Activated CD8-positive, alpha-beta memory T cell treated with anti-CD3 and anti-CD28 coated beads for 4 hours (primary cell): Measurements from ENCODE around the gene PEX7.
"Not testable (repeated sequence)": the region's sequence is repeated elsewhere in the genome, so short reads cannot be mapped to it uniquely, and the experiment has no call there.

ENCODE experiments used
- DNase-seq, 2 donors: peaks; one replicate each; pipeline ENCODE4 v3.0.0-alpha.2; 2020; ENCODE audit warnings: low read depth in 2 of 2

The PEX7 gene

GRCh38 chr6:136950436-136951126, 128.2 kb downstream of the PEX7 start:
- DNase-seq = no peak

GRCh38 chr6:136952714-136953260, 130.4 kb downstream of the PEX7 start:
- DNase-seq = no peak

- DNase-seq = no peak
Measured at GRCh38 chr6:136955123-136955522, 132.7 kb downstream of the PEX7 start.

- no peak for DNase-seq
Measured at GRCh38 chr6:136956590-136957544, 134.5 kb downstream of the PEX7 start.

GRCh38 chr6:136958168-136958567, 135.8 kb downstream of the PEX7 start:
- DNase-seq = no peak

GRCh38 chr6:136959471-136959891, 137.1 kb downstream of the PEX7 start:
- no peak for DNase-seq

- DNase-seq = not testable (repeated sequence)
Measured at GRCh38 chr6:136959935-136960334, 137.5 kb downstream of the PEX7 start.

- no peak for DNase-seq
Measured at GRCh38 chr6:136960781-136961180, 138.4 kb downstream of the PEX7 start.

GRCh38 chr6:136961848-136962247, 139.5 kb downstream of the PEX7 start:
- no peak for DNase-seq

GRCh38 chr6:136962661-136963060, 140.3 kb downstream of the PEX7 start:
- DNase-seq = no peak

- no peak for DNase-seq
Measured at GRCh38 chr6:136963259-136963658, 140.9 kb downstream of the PEX7 start.
